Loucy (cell line): ENCODE measurements around the gene TRAPPC5.

Source experiments
- H2AFZ ChIP-seq: fragments of 200-600 bp; sonication (generic); 2 replicates; pipeline ENCODE4 v1.6.0; 2016; ENCODE audit warnings: antibody characterized with exemption, mild to moderate bottlenecking, low read length, moderate library complexity
- H3F3A ChIP-seq: fragments of 200-600 bp; 2 replicates; pipeline ENCODE4 v1.6.0; 2016; ENCODE audit warnings: antibody characterized with exemption, low read depth, mild to moderate bottlenecking
- H3K27me3 ChIP-seq: fragments of 200-600 bp; sonication (generic); 2 replicates; pipeline ENCODE4 v1.6.1; 2014; ENCODE audit warnings: low read length, mild to moderate bottlenecking; ENCODE audit not compliant: insufficient read depth, poor library complexity, severe bottlenecking
- H3K36me3 ChIP-seq: fragments of 200-600 bp; sonication (generic); 2 replicates; pipeline ENCODE4 v1.6.1; 2016; ENCODE audit warnings: low read length; ENCODE audit not compliant: insufficient read depth
- H3K4me1 ChIP-seq: fragments of 200-600 bp; sonication (generic); 2 replicates; pipeline ENCODE4 v1.5.1; 2014; ENCODE audit warnings: low read length, mild to moderate bottlenecking; ENCODE audit not compliant: insufficient read depth, poor library complexity, severe bottlenecking
- H3K4me2 ChIP-seq: fragments of 200-600 bp; sonication (generic); 2 replicates; pipeline ENCODE4 v1.6.0; 2014; ENCODE audit warnings: antibody characterized with exemption, low read length, low read depth, mild to moderate bottlenecking; ENCODE audit not compliant: poor library complexity, severe bottlenecking
- H3K4me3 ChIP-seq: fragments of 200-600 bp; sonication (generic); 2 replicates; pipeline ENCODE4 v1.5.1; 2014; ENCODE audit warnings: low read length, mild to moderate bottlenecking, mixed read lengths; ENCODE audit not compliant: poor library complexity, severe bottlenecking
- H3K79me2 ChIP-seq: fragments of 200-600 bp; sonication (generic); 2 replicates; pipeline ENCODE4 v1.6.1; 2014; ENCODE audit warnings: low read length; ENCODE audit not compliant: insufficient read depth
- H3K9ac ChIP-seq: fragments of 200-600 bp; sonication (generic); 2 replicates; pipeline ENCODE4 v1.6.0; 2014; ENCODE audit warnings: mild to moderate bottlenecking, low read depth, low read length, moderate library complexity; ENCODE audit not compliant: poor library complexity, severe bottlenecking
- H3K9me2 ChIP-seq: fragments of 200-600 bp; sonication (generic); replicated peaks from 2 replicates; pipeline ENCODE4 v1.6.1; 2016; ENCODE audit warnings: low read depth, low read length, mixed read lengths
- H3K9me3 ChIP-seq: fragments of 200-600 bp; sonication (generic); 2 replicates; pipeline ENCODE4 v1.6.1; 2014; ENCODE audit warnings: mild to moderate bottlenecking, antibody characterized with exemption, low read length, low read depth; ENCODE audit not compliant: insufficient read depth
- H4K20me1 ChIP-seq: fragments of 200-600 bp; sonication (generic); 2 replicates; pipeline ENCODE4 v1.6.0; 2014; ENCODE audit warnings: antibody characterized with exemption, low read length, mild to moderate bottlenecking; ENCODE audit not compliant: insufficient read depth, poor library complexity, severe bottlenecking
- EZH2phosphoT487 ChIP-seq: fragments of 200-600 bp; IDR thresholded peaks from 2 replicates; pipeline ENCODE4 v1.6.1; 2018; ENCODE audit warnings: antibody characterized with exemption, mild to moderate bottlenecking, moderate library complexity, borderline replicate concordance
- TF ChIP-seq, protein P1 (sequence below): fragments of 200-600 bp; sonication (generic); conservative IDR thresholded peaks from 2 replicates; pipeline ENCODE4 v1.5.1; 2014; ENCODE audit warnings: mild to moderate bottlenecking, antibody characterized with exemption, low read length

The TRAPPC5 gene

DNA sequence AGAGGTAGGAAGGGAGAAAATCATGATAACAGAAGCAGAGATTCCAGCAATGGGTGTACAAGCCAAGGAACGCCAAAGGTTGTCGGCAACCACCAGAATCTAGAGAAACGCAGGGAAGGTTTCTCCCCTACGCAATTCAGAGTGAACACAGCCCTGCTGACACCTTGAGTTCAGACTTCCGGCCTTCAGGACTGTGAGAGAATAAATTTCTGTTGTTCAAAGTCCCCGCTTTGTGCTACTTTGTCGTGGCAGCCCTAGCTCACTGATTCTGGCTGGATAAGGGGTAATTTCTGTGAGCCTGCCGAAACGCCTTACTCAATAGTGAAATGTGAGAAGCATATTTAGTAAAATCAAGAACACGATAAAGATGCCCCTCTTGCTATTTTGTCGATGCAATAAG, 56.6 kb downstream of the TRAPPC5 start:
- Histone ChIP-seq H3K4me1 (no peaks in the 10 kb centered on the region), H3K4me2 (no peak overlapping the region), H3K9me2 (no peaks in the 10 kb centered on the region), H2AFZ (no peak overlapping the region), H3K79me2 (no peaks in the 10 kb centered on the region), H3K4me3 (no peak overlapping the region), H3K27me3 (no peaks in the 10 kb centered on the region), H3K9ac (no peak overlapping the region), H4K20me1 (no peaks in the 10 kb centered on the region), H3F3A (no peaks in the 10 kb centered on the region), H3K9me3 (no peaks in the 10 kb centered on the region), H3K36me3 (no peaks in the 10 kb centered on the region)
- TF ChIP-seq, protein P1, sequence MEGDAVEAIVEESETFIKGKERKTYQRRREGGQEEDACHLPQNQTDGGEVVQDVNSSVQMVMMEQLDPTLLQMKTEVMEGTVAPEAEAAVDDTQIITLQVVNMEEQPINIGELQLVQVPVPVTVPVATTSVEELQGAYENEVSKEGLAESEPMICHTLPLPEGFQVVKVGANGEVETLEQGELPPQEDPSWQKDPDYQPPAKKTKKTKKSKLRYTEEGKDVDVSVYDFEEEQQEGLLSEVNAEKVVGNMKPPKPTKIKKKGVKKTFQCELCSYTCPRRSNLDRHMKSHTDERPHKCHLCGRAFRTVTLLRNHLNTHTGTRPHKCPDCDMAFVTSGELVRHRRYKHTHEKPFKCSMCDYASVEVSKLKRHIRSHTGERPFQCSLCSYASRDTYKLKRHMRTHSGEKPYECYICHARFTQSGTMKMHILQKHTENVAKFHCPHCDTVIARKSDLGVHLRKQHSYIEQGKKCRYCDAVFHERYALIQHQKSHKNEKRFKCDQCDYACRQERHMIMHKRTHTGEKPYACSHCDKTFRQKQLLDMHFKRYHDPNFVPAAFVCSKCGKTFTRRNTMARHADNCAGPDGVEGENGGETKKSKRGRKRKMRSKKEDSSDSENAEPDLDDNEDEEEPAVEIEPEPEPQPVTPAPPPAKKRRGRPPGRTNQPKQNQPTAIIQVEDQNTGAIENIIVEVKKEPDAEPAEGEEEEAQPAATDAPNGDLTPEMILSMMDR, result no peak
- TF ChIP-seq EZH2phosphoT487, result no peak
